ENCODE data around the gene NUAK1. TPM values are rescaled to one million over a fixed set of nuclear protein-coding genes. Genes with fewer than 3 reads are reported as not detected.
"Not testable (repeated sequence)": the region's sequence is repeated elsewhere in the genome, so short reads cannot be mapped to it uniquely, and the experiment has no call there.

Gene NUAK1
- total RNA-seq, 1 experiment from 2014 or later: 7.9 TPM

DNA sequence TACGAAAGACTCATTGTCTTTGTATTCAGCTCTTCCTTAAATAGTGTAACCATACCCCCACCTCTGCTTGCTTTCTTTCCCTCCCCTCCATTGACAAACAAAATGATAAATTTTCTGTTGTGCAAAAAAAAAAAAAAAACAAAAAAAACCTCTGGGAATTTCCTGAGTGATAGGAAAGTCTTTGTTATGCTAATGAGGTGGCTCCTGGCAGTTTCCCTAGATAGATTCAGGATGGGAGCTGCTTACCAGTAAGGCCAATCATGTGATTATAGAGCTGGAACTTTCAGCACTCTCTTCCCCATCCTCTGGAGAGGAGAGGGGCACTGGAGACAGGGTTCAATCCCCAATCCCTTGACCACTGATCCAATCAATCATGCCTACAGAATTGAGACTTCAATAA lies 120.5 kb downstream of the NUAK1 start:
- H3K27ac ChIP-seq: no peak overlapping the region
- no peaks in the 10 kb centered on the region for H3K9me2 ChIP-seq (ENCODE audit: insufficient read depth)
- H2AFZ ChIP-seq: no peak overlapping the region
- no peaks in the 10 kb centered on the region for H3F3A ChIP-seq (ENCODE audit: insufficient read depth, low read depth)
- H3K4me1 ChIP-seq (replicated peaks; ENCODE audit: insufficient read depth): no peaks in the 10 kb centered on the region
- TF ChIP-seq, protein P1, sequence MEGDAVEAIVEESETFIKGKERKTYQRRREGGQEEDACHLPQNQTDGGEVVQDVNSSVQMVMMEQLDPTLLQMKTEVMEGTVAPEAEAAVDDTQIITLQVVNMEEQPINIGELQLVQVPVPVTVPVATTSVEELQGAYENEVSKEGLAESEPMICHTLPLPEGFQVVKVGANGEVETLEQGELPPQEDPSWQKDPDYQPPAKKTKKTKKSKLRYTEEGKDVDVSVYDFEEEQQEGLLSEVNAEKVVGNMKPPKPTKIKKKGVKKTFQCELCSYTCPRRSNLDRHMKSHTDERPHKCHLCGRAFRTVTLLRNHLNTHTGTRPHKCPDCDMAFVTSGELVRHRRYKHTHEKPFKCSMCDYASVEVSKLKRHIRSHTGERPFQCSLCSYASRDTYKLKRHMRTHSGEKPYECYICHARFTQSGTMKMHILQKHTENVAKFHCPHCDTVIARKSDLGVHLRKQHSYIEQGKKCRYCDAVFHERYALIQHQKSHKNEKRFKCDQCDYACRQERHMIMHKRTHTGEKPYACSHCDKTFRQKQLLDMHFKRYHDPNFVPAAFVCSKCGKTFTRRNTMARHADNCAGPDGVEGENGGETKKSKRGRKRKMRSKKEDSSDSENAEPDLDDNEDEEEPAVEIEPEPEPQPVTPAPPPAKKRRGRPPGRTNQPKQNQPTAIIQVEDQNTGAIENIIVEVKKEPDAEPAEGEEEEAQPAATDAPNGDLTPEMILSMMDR (conservative IDR thresholded peaks at IDR 0.05): no peak
- TF ChIP-seq EZH2 (IDR thresholded peaks at IDR 0.05; ENCODE audit: low read depth): no peak
- DNase-seq: no peak
- no peaks in the 10 kb centered on the region for H3K79me2 ChIP-seq (ENCODE audit: low read depth)
- H3K4me3 ChIP-seq: no peak overlapping the region
- CTCF ChIA-PET: no interaction called here
- H3K27me3 ChIP-seq (ENCODE audit: insufficient read depth, low read depth): no peaks in the 10 kb centered on the region
- POLR2A ChIA-PET (ENCODE audit: unreplicated experiment): no interaction called here
- no peaks in the 10 kb centered on the region for H4K20me1 ChIP-seq (ENCODE audit: insufficient read depth)
- H3K4me2 ChIP-seq: no peak overlapping the region
- intact Hi-C loops (cut with micrococcal nuclease; ENCODE audit: unreplicated experiment): no loop called here
- H3K36me3 ChIP-seq (ENCODE audit: low read depth): no peaks in the 10 kb centered on the region
- BruUV-seq (replicated peaks): no TSS peak
- H3K9me3 ChIP-seq (ENCODE audit: insufficient read depth, low read depth): peaks cover 17% of the 10 kb centered on the region

DNA sequence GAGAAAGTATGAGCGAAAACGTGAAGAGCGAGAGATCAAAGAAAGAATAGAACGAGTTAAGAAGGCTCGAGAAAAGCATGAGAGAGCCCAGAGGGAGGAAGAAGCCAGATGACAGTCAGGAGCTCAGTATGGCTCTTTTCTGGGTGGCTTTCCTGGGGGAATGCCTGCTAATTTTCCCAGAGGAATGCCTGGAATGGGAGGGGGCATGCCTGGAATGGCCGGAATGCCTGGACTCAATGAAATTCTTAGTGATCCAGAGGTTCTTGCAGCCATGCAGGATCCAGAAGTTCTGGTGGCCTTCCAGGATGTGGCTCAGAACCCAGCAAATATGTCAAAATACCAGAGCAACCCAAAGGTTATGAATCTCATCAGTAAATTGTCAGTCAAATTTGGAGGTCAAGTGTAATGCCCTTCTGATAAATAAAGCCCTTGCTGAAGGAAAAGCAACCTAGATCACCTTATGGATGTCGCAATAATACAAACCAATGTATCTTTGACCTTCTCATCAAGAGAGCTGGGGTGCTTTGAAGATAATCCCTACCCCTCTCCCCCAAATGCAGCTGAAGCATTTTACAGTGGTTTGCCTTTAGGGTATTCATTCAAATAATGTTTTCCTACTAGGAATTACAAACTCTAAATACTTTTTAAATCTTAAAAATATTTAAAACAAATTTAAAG lies 122.0 kb downstream of the NUAK1 start:
- H3K27me3 ChIP-seq (ENCODE audit: insufficient read depth, low read depth); H3K4me1 ChIP-seq (replicated peaks; ENCODE audit: insufficient read depth); CTCF ChIA-PET; H2AFZ ChIP-seq; H3K4me3 ChIP-seq; H3K36me3 ChIP-seq (ENCODE audit: low read depth); intact Hi-C loops (cut with micrococcal nuclease; ENCODE audit: unreplicated experiment); H3K4me2 ChIP-seq; H3K9me2 ChIP-seq (ENCODE audit: insufficient read depth); H3F3A ChIP-seq (ENCODE audit: insufficient read depth, low read depth); H4K20me1 ChIP-seq (ENCODE audit: insufficient read depth); DNase-seq; POLR2A ChIA-PET (ENCODE audit: unreplicated experiment); H3K27ac ChIP-seq; BruUV-seq (replicated peaks); H3K79me2 ChIP-seq (ENCODE audit: low read depth): not testable (repeated sequence)
- H3K9me3 ChIP-seq (ENCODE audit: insufficient read depth, low read depth): peaks cover 17% of the 10 kb centered on the region

DNA sequence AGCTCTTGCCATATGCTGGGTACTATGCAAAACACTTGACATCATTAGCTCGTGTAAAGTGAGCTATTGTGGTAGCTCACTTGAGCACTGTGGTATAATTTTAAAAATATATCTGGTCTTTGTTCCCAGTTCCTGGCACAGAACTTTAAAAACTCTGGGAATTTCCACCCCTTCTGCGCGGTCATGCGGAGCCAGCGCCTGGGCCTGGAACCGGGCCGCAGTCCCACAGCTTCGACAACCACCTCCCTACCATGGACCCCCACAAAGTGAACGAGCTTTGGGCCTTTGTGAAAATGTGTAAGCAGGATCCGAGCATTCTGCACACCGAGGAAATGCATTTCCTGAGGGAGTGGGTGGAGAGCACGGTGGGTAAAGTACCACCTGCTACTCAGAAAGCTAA lies 123.1 kb downstream of the NUAK1 start:
- H3K27me3 ChIP-seq (ENCODE audit: insufficient read depth, low read depth): no peaks in the 10 kb centered on the region
- no peaks in the 10 kb centered on the region for H4K20me1 ChIP-seq (ENCODE audit: insufficient read depth)
- no TSS peak for BruUV-seq (replicated peaks)
- TF ChIP-seq, protein P1 (conservative IDR thresholded peaks at IDR 0.05): no peak
- TF ChIP-seq EZH2 (IDR thresholded peaks at IDR 0.05; ENCODE audit: low read depth): no peak
- no peak overlapping the region for H2AFZ ChIP-seq
- H3K36me3 ChIP-seq (ENCODE audit: low read depth): no peaks in the 10 kb centered on the region
- intact Hi-C loops (cut with micrococcal nuclease; ENCODE audit: unreplicated experiment): no loop called here
- peaks cover 17% of the 10 kb centered on the region for H3K9me3 ChIP-seq (ENCODE audit: insufficient read depth, low read depth)
- no peak for DNase-seq
- H3K9me2 ChIP-seq (ENCODE audit: insufficient read depth): no peaks in the 10 kb centered on the region
- no peaks in the 10 kb centered on the region for H3F3A ChIP-seq (ENCODE audit: insufficient read depth, low read depth)
- no peak overlapping the region for H3K4me3 ChIP-seq
- no peak overlapping the region for H3K4me2 ChIP-seq
- POLR2A ChIA-PET (ENCODE audit: unreplicated experiment): no interaction called here
- H3K79me2 ChIP-seq (ENCODE audit: low read depth): no peaks in the 10 kb centered on the region
- CTCF ChIA-PET: no interaction called here
- H3K4me1 ChIP-seq (replicated peaks; ENCODE audit: insufficient read depth): no peaks in the 10 kb centered on the region
- no peak overlapping the region for H3K27ac ChIP-seq

DNA sequence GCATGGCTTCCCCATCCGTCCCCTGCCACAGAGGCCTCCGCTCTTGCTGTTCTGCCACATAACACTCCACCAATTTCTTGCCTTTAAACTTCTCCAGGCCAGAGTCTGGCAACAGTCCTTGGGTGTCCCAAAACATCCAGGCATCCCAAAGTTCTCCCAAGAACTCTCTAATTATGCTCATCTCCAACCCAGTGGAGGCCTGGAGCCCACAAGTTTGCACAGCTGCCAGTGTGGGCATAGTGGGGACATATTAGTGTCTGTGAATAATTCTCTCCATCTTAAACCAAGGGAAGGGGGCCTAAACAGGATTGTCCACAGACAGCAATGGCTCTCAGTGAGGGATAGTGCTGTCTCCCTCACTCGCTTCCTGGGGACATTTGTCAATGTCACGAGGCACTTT lies 124.8 kb downstream of the NUAK1 start:
- H3K27me3 ChIP-seq (ENCODE audit: insufficient read depth, low read depth): no peaks in the 10 kb centered on the region
- TF ChIP-seq, protein P1 (conservative IDR thresholded peaks at IDR 0.05): no peak
- no peak for TF ChIP-seq EZH2 (IDR thresholded peaks at IDR 0.05; ENCODE audit: low read depth)
- DNase-seq: no peak
- no peak overlapping the region for H2AFZ ChIP-seq
- H4K20me1 ChIP-seq (ENCODE audit: insufficient read depth): no peaks in the 10 kb centered on the region
- ChIA-PET CTCF (no interaction called here), POLR2A (ENCODE audit: unreplicated experiment) (no interaction called here)
- H3K4me3 ChIP-seq: no peak overlapping the region
- no peaks in the 10 kb centered on the region for H3K36me3 ChIP-seq (ENCODE audit: low read depth)
- intact Hi-C loops (cut with micrococcal nuclease; ENCODE audit: unreplicated experiment): no loop called here
- H3K9me2 ChIP-seq (ENCODE audit: insufficient read depth): no peaks in the 10 kb centered on the region
- peaks cover 13% of the 10 kb centered on the region for H3K9me3 ChIP-seq (ENCODE audit: insufficient read depth, low read depth)
- no TSS peak for BruUV-seq (replicated peaks)
- H3F3A ChIP-seq (ENCODE audit: insufficient read depth, low read depth): no peaks in the 10 kb centered on the region
- no peaks in the 10 kb centered on the region for H3K79me2 ChIP-seq (ENCODE audit: low read depth)
- H3K27ac ChIP-seq: no peak overlapping the region
- no peaks in the 10 kb centered on the region for H3K4me1 ChIP-seq (replicated peaks; ENCODE audit: insufficient read depth)
- H3K4me2 ChIP-seq: no peak overlapping the region
